GM12878 (cell line): ENCODE measurements around the gene MRS2.

Source experiments
- TF ChIP-seq, protein P1 (sequence below): IDR thresholded peaks from 2 replicates; pipeline ENCODE4 v1.6.1; 2011; ENCODE audit warnings: low read depth, low read length, improper control_type of control experiment, borderline replicate concordance
- TF ChIP-seq, protein P2 (sequence below), 3 experiments: IDR thresholded peaks in 2 of 3; conservative IDR thresholded peaks in 1 of 3; 2 replicates each; pipeline ENCODE4 v1.5.1; 2011; ENCODE audit warnings: low read depth in 3 of 3, low read length in 3 of 3, mild to moderate bottlenecking in 3 of 3, control low read depth in 2 of 3, moderate library complexity in 2 of 3, inconsistent platforms in 1 of 3, mixed read lengths in 1 of 3; ENCODE audit not compliant: control insufficient read depth in 2 of 3, insufficient read depth in 1 of 3; ENCODE audit errors: extremely low read depth in 1 of 3

DNA sequence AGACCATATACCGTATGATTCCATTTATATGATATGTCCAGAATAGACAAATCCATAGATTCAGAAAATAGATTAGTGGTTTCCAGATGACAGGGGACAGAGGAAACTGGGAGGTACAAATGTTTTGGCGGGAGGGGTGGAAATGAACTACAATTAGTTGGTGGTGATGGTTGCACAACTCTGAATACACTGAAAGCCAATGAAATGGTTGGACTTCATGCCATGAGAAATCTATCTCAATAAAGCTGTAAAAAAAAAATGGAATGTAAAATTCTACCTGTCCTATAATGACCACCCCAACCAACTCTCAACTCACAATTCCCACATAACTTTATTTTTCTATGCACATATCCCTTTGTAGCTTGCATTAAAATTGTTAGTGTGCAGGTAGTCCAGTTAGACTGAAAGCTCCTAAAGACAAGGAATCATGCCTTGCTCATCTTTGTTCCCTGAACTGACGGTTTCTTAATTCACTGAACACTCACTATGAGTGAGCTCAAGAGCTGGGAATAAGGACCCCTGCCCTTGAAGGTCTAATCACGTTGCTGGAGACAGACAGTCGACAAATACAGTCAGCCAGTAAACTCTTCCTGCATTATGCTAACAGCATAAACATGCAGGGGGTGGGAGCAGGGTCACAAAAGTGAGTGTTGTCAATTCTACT is 46.3 kb upstream of the MRS2 start:
- TF ChIP-seq, protein P1, sequence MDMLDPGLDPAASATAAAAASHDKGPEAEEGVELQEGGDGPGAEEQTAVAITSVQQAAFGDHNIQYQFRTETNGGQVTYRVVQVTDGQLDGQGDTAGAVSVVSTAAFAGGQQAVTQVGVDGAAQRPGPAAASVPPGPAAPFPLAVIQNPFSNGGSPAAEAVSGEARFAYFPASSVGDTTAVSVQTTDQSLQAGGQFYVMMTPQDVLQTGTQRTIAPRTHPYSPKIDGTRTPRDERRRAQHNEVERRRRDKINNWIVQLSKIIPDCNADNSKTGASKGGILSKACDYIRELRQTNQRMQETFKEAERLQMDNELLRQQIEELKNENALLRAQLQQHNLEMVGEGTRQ: no peak
- TF ChIP-seq, protein P2, sequence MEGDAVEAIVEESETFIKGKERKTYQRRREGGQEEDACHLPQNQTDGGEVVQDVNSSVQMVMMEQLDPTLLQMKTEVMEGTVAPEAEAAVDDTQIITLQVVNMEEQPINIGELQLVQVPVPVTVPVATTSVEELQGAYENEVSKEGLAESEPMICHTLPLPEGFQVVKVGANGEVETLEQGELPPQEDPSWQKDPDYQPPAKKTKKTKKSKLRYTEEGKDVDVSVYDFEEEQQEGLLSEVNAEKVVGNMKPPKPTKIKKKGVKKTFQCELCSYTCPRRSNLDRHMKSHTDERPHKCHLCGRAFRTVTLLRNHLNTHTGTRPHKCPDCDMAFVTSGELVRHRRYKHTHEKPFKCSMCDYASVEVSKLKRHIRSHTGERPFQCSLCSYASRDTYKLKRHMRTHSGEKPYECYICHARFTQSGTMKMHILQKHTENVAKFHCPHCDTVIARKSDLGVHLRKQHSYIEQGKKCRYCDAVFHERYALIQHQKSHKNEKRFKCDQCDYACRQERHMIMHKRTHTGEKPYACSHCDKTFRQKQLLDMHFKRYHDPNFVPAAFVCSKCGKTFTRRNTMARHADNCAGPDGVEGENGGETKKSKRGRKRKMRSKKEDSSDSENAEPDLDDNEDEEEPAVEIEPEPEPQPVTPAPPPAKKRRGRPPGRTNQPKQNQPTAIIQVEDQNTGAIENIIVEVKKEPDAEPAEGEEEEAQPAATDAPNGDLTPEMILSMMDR (IDR thresholded peaks at IDR 0.05 in 2 of 3, conservative IDR thresholded peaks at IDR 0.05 in 1 of 3; ENCODE audit: control insufficient read depth in 2 of 3, extremely low read depth in 1 of 3, insufficient read depth in 1 of 3, low read depth in 3 of 3, low read length in 3 of 3): no peak
